ENCODE data around the gene RNF112. TPM values are rescaled to one million over a fixed set of nuclear protein-coding genes. Genes with fewer than 3 reads are reported as not detected.
"Not testable (repeated sequence)": the region's sequence is repeated elsewhere in the genome, so short reads cannot be mapped to it uniquely, and the experiment has no call there.

Gene RNF112
- total RNA-seq, 1 donor from 2014 or later: 8.6 TPM

- Mint-ChIP-seq H3K9me3 (ENCODE audit: unreplicated experiment) (no peaks in the 10 kb centered on the region), H3K4me1 (ENCODE audit: low read depth, unreplicated experiment) (peaks cover 22% of the 10 kb centered on the region), H3K4me3 (ENCODE audit: unreplicated experiment) (no peak overlapping the region)
Observed at GRCh38 chr17:19460700-19461099, 49.7 kb downstream of the RNF112 start.

GRCh38 chr17:19461116-19461515 lies 50.1 kb downstream of the RNF112 start:
- H3K27me3 Mint-ChIP-seq (ENCODE audit: unreplicated experiment): peaks cover 3% of the 10 kb centered on the region
- no peaks in the 10 kb centered on the region for H3K9me3 Mint-ChIP-seq (ENCODE audit: unreplicated experiment)
- no peak overlapping the region for H3K4me3 Mint-ChIP-seq (ENCODE audit: unreplicated experiment)
- H3K36me3 Mint-ChIP-seq (ENCODE audit: unreplicated experiment): no peaks in the 10 kb centered on the region
- no peak for DNase-seq
- H3K27ac Mint-ChIP-seq (ENCODE audit: unreplicated experiment): no peak overlapping the region
- peaks cover 20% of the 10 kb centered on the region for H3K4me1 Mint-ChIP-seq (ENCODE audit: low read depth, unreplicated experiment)
- TF ChIP-seq CTCF (IDR thresholded peaks at IDR 0.05; ENCODE audit: partially characterized antibody, unreplicated experiment): no peak

More at GRCh38 chr17:19460700-19461099, 49.7 kb downstream of the RNF112 start:
- H3K27ac Mint-ChIP-seq (ENCODE audit: unreplicated experiment): peak overlapping the region; percentile 11
- no peak for DNase-seq
- no peak for TF ChIP-seq CTCF (IDR thresholded peaks at IDR 0.05; ENCODE audit: partially characterized antibody, unreplicated experiment)
- H3K27me3 Mint-ChIP-seq (ENCODE audit: unreplicated experiment): peaks cover 7% of the 10 kb centered on the region
- H3K36me3 Mint-ChIP-seq (ENCODE audit: unreplicated experiment): no peaks in the 10 kb centered on the region

- TF ChIP-seq CTCF (IDR thresholded peaks at IDR 0.05; ENCODE audit: partially characterized antibody, unreplicated experiment): no peak
- no peak for DNase-seq
- Mint-ChIP-seq H3K9me3 (ENCODE audit: unreplicated experiment) (peaks cover 3% of the 10 kb centered on the region), H3K27ac (ENCODE audit: unreplicated experiment) (no peak overlapping the region), H3K36me3 (ENCODE audit: unreplicated experiment) (no peaks in the 10 kb centered on the region), H3K4me1 (ENCODE audit: low read depth, unreplicated experiment) (peaks cover 18% of the 10 kb centered on the region), H3K27me3 (ENCODE audit: unreplicated experiment) (peaks cover 4% of the 10 kb centered on the region), H3K4me3 (ENCODE audit: unreplicated experiment) (no peak overlapping the region)
Observed at GRCh38 chr17:19461681-19462080, 50.6 kb downstream of the RNF112 start.

- not testable (repeated sequence) for H3K4me3 Mint-ChIP-seq (ENCODE audit: unreplicated experiment); DNase-seq; H3K27me3 Mint-ChIP-seq (ENCODE audit: unreplicated experiment); H3K9me3 Mint-ChIP-seq (ENCODE audit: unreplicated experiment); H3K27ac Mint-ChIP-seq (ENCODE audit: unreplicated experiment); H3K36me3 Mint-ChIP-seq (ENCODE audit: unreplicated experiment)
- peaks cover 18% of the 10 kb centered on the region for H3K4me1 Mint-ChIP-seq (ENCODE audit: low read depth, unreplicated experiment)
Observed at GRCh38 chr17:19462456-19463035, 51.5 kb downstream of the RNF112 start.

- Mint-ChIP-seq H3K9me3 (ENCODE audit: unreplicated experiment) (peaks cover 4% of the 10 kb centered on the region), H3K4me3 (ENCODE audit: unreplicated experiment) (no peak overlapping the region), H3K27me3 (ENCODE audit: unreplicated experiment) (peaks cover 4% of the 10 kb centered on the region), H3K36me3 (ENCODE audit: unreplicated experiment) (no peaks in the 10 kb centered on the region), H3K4me1 (ENCODE audit: low read depth, unreplicated experiment) (peaks cover 5% of the 10 kb centered on the region), H3K27ac (ENCODE audit: unreplicated experiment) (no peak overlapping the region)
- TF ChIP-seq CTCF (IDR thresholded peaks at IDR 0.05; ENCODE audit: partially characterized antibody, unreplicated experiment): no peak
- no peak for DNase-seq
Observed at GRCh38 chr17:19464031-19465026, 53.3 kb downstream of the RNF112 start.

Other genes with a start within 250 kb of the RNF112 start
- gene EPN2, start 173.9 kb upstream of the RNF112 start, total RNA-seq (ENCODE audit: unreplicated experiment): 45.2 TPM
- 7.8 TPM for gene B9D1, start 48.5 kb upstream of the RNF112 start, total RNA-seq (ENCODE audit: unreplicated experiment)
- 70.6 TPM for gene MAPK7, start 32.7 kb upstream of the RNF112 start, total RNA-seq (ENCODE audit: unreplicated experiment)
- gene MFAP4, start 24.0 kb upstream of the RNF112 start, total RNA-seq (ENCODE audit: unreplicated experiment): 37.7 TPM
- gene SLC47A1, start 122.6 kb downstream of the RNF112 start, total RNA-seq (ENCODE audit: unreplicated experiment): not detected
- 42.6 TPM for gene ALDH3A2, start 237.5 kb downstream of the RNF112 start, total RNA-seq (ENCODE audit: unreplicated experiment)